A549 (cell line): Measurements from ENCODE around the gene TIPARP.

Source experiments
- CTCF ChIP-seq: fragments of >200 bp; sonication (Bioruptor Twin); formaldehyde crosslinking; IDR thresholded peaks from 3 replicates; pipeline ENCODE4 v1.5.1; 2016
- EHMT2 ChIP-seq: fragments of 200-600 bp; sonication (generic); IDR thresholded peaks from 2 replicates; pipeline ENCODE4 v1.6.1; 2016; ENCODE audit warnings: antibody characterized with exemption, low read depth, mild to moderate bottlenecking, moderate library complexity
- NFE2L2 ChIP-seq: fragments of 150-350 bp; conservative IDR thresholded peaks from 2 replicates; pipeline ENCODE4 v1.6.1; 2014; ENCODE audit warnings: low read length
- POLR2A ChIP-seq: IDR thresholded peaks from 2 replicates; pipeline ENCODE4 v1.6.1; 2012; ENCODE audit warnings: mild to moderate bottlenecking, low read length
- RARB ChIP-seq: fragments of 250-450 bp; sonication (Bioruptor Pico); IDR thresholded peaks from 2 replicates; pipeline ENCODE4 v1.8.0; 2021; ENCODE audit warnings: mild to moderate bottlenecking, moderate library complexity
- ZSCAN20 ChIP-seq: fragments of 250-450 bp; sonication (Bioruptor Pico); IDR thresholded peaks from 2 replicates; pipeline ENCODE4 v1.8.0; 2022; ENCODE audit warnings: mild to moderate bottlenecking, moderate library complexity

- no peak for TF ChIP-seq POLR2A
- TF ChIP-seq RARB = no peak
- TF ChIP-seq CTCF = no peak
- TF ChIP-seq NFE2L2 = no peak
- TF ChIP-seq EHMT2 = no peak
- no peak for TF ChIP-seq ZSCAN20
These were observed 15.2 kb downstream of the TIPARP start for GRCh38 chr3:156689608-156690007.
